ENCODE data around the gene BCL11B.

The BCL11B gene

DNA sequence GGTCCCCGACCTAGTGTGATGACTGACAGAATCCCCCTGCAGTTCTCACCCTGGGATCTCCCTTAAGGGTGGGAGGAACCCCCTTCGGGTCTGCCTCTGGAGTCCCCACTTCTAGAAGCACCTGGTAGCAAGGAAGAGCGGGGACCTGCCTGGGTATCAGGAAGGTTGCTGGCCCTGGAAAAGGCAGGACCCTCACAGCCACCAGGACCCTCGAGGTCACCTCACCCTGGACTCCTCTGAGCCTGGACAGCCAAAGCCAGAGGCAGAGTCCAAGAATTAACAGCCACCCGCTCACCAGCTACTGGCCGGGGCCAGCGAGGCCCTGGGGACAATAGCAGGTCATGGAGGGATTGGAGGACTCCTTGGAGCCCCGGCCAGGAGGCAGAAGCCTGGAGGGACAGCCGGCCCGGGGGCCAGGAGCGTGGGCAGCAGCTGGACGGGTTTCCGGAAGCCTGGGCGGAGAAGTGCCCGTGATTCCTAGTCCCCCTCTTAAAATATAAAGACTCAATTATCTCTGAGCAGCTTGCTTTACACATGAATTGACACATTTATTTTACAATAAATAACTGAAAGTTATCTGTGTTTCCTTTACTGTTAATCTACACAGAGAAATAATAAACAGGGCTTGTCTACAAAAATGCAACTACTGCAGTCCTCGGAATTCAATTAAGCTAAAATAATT, 17.5 kb downstream of the BCL11B start:
- DNase-seq (ENCODE audit: low read depth), result no peak

DNA sequence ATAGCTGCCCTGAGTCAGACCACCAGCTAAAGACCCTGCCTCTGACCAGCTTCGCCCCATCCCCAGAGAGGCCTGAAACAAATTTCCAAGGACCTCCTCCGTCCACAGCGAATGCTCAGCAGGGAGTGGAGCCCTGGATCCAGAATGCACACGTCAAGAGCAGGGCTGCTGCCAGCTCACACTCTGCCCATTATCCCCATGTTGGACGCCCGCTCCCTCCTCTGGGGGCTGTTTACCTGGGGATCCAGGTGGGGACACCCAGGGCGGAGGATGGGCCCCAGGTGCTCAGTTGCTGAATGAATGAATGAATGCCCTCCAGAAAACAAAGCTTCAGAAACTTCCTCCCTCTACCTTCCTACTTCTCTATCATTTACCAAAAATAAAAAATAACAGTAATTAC, 18.1 kb downstream of the BCL11B start:
- no peak for DNase-seq (ENCODE audit: low read depth)

DNA sequence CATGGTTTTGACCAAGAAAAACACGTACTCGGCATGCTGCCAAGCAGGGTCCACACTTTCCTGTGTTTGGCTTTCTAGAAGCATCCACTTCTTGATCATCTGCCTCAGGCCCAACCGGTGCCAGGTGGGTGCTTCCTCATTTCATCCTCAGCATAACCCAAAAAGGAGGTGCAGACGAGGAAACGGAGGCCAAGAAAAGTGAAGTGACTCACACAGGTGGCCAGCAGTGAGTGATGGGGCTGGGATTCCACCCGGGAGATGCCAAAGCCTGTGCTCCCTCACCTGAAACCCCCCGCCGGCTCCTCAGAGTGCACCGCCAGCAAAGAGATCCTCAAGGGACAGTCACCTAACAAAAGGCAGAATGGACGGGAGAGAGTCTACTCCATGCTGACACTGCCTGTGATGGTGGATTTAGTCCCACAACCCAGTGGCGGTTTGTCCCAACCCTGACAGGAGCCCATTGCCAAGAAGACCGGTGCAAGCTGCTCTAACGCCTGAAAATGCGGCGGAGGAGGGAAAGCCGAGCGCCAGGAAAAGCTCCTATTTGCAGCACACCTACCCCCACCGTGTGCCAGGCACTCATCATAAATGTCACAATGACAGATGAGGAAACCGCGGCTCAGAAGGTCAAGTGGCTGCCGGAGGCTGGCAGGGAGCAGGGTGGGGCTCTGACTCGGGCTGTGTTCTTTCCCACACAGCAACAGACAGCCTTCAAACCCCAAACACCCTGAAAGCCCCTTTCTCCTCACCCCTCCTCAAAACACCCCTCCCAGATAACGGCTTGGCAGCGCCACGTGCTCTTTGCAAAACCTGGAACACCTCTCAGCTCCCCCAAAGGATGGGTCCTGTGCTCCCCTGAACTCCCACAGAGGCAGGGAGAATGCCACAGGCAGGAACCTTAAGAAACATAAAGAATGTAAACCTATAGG, 18.8 kb downstream of the BCL11B start:
- DNase-seq (ENCODE audit: low read depth), result no peak

DNA sequence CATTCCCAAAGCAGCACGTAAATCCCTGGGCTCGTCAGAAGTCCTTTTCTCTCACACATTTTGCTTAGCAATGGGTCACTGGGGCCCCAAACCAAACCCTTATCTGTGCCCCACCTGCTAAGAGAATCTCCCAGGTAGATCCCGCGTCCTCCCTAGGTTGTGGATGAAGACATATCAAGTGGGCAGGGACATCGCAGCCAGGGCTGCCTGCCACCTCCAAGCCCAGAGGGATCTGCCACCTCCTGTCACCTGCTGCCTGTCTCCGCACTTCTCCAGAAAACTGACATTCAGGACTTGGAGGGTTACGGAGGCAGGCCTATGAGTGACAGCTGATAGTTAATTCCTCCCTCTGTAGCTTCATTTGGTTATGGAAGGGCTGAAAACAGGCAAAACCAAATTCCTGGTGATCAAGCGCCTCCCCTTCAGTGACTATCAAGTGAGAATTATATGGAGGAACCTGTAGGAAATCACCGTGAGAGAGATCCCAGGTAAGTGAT, 19.5 kb downstream of the BCL11B start:
- no peak for DNase-seq (ENCODE audit: low read depth)

DNA sequence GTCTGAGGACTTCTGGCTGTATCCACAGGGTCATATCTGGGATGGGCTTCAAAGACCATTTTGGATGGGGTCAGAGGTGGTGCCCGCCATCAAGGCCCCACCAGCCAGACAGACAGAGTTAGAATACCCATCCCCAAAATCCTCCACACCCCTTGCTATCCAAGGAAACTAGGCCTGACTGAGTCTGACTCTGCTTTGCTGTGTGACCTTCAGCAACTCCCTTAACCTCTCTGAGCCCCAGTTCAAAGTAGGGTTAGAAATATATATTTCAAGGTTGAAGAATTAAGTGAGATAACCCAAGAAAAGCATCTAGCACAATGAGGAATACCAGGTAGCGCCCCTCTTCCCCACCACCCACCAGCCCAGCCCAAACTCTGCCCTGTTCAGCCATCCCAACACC, 20.3 kb downstream of the BCL11B start:
- no peak for DNase-seq (ENCODE audit: low read depth)

- DNase-seq (ENCODE audit: low read depth), result no peak
Observed at GRCh38 chr14:99250636-99251208, 21.3 kb downstream of the BCL11B start.

- no peak for DNase-seq (ENCODE audit: low read depth)
Observed at GRCh38 chr14:99249389-99249788, 22.6 kb downstream of the BCL11B start.

DNA sequence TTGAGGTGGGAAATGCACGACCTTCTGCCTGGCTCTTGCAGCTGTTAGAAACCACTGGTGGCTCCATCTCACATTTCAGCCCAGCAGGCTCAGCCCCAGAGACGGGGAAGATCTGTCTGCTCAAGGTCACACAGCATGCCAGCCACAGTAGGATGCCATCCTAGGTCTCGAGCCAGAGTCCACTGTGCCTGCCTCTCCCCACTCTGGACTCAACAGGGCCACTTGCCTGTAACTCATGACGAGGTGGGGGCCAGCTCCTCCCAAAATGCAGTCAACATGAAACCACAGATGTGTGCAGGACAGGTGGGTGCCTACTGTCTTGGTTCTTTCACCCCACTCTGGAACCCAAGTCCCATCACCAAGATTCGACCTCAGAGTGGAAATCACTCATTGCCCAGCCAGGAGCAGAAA, 23.2 kb downstream of the BCL11B start:
- DNase-seq (ENCODE audit: low read depth), result no peak

DNA sequence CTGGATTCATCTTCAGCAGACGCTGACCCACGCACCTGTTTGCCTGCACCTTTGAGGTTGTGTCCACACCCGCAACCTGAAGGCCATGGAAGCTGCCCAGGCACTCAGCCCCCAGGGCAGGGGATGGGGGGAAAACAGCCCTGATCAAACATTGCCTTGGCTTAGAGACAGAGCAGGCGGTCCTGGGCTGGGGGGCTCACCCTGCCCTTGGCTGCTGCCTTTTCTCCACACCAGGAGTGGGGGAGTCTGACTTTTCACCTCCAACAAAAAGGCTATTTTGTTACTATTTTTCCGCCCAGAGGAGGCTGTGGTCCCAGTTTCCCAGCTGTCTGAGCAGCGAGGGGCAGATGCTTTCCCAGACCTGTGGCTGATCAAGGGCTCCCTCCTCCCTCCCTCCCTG, 24.2 kb downstream of the BCL11B start:
- no peak for DNase-seq (ENCODE audit: low read depth)

DNA sequence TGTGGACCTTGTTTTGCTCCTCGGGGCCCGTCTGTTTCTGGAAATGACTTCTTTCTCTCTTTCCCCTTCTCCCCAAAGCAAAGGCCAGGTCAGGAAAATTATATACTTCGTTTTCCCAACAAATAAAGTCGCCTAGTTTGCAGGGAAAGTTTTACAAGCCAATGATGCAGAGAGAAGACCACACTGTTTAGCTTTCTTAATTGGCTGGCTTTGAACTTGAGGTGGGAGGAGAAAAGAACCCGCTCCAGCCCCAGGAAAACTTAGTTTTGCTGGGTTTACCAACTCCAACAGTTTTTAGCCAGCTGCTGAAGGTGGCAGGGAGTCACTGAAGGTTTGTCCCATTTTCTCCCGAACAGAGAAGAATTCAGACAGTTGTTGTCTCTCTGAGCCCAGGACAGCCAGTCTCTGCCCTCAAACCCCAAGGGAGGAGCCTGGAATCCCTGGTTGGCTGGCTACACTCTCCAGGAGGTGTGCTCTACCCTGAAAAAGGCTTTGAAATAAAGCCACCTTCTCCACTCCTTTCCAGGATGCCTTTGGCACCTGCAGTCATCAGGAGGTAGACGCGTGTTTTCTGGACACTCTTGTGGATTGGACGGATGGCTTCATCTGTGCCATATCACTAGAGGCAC, 24.8 kb downstream of the BCL11B start:
- DNase-seq (ENCODE audit: low read depth), result no peak

- no peak for DNase-seq (ENCODE audit: low read depth)
Observed at GRCh38 chr14:99246536-99247097, 25.4 kb downstream of the BCL11B start.

- no peak for DNase-seq (ENCODE audit: low read depth)
Observed at GRCh38 chr14:99245564-99246511, 26.2 kb downstream of the BCL11B start.

DNA sequence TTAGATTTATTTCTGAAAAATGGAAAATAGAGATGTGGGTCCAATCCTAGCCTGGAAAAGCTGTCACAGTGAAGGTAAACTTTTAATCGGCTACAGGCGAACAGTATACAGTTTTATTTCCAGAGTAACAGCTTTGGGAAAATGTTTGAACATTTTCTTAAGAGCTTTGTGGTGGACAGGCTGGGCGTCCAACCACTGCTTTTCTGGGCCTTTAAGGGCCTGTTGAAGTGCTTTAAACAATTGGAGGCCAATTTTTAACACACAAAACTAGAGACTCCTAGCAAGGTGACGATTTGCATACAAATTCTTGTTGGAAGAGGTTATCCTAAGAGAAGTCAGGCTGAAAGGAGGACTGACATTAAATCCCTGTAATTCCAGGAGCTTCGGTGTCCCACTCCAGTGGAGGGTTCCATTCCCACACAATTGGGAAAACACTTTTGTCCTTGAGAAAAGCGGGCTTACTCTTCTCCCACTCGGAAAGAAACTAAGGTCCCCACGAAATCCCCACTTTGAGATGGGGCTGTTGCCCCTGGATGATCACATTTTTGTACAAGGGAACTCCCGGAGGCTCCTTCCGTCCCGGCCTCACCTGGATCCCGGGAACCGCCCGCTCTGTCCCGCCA, 26.9 kb downstream of the BCL11B start:
- DNase-seq (ENCODE audit: low read depth), result no peak

- no peak for DNase-seq (ENCODE audit: low read depth)
Observed at GRCh38 chr14:99244367-99244901, 27.6 kb downstream of the BCL11B start.

GRCh38 chr14:99242816-99243721, 28.9 kb downstream of the BCL11B start:
- no peak for DNase-seq (ENCODE audit: low read depth)

DNA sequence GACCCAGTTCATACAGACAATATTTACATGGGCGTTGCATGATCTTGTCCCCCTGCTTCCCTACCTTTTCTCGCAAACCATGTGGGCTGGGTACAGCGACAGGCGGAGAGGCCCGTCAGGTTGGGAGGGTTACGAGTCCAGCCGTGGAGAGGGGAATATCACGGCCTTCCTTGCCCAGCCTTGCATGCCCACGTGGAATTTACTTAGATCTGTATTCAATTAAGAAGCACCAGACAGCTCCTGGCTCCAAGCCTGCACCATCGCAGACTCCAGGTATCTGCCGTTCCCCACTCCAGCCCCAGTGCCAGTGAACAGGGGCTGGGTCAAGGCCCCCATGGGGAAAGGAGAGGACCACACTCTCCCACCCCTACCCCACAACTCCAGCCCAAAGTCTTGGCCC, 29.8 kb downstream of the BCL11B start:
- no peak for DNase-seq (ENCODE audit: low read depth)

- DNase-seq (ENCODE audit: low read depth), result no peak
Observed at GRCh38 chr14:99241325-99242010, 30.5 kb downstream of the BCL11B start.

DNA sequence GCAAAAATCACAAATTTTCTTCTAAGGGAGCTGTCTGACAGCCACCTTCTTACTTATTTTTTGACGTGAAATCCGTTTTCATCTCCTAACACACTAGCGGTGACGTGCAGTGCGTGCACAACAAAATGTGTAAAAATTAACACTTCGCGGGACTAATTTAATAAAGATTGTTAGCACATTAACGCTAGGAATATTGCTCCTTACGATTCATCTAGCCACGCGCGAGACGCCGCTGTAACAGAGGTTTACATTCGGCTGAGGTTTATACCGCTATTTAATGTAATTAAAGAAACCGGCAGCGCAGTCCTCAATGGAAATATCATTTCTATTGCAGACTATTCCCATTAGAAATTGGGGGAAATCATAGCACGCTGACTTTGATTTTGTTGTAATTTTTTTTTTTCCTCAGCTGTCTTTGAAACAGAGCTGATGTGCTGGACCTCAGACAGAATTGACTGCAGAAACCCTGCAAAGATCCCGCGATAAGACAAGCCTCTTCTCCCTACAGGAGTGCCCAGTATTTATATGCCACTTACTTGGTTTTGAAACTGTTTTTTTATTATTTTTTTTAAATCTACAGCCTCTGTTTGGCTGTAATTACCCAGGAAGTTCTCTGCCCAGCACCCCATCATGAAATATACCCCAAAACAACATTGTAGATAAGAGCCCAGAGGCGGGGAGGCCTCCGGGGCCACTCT, 31.2 kb downstream of the BCL11B start:
- DNase-seq (ENCODE audit: low read depth), result no peak

Measured in activated T-helper 1 cell treated with Interleukin-2 at 50 U/mL for 16 hours (primary cell).